Fibroblast of mammary gland (primary cell): ENCODE results near the gene PRPH2.

ENCODE experiments used
- DNase-seq: peaks from one replicate; pipeline ENCODE4 v3.0.0-alpha.2; 2010; ENCODE audit warnings: low read depth
- H3K4me3 ChIP-seq: 2 replicates; pipeline ENCODE4 v1.5.1; 2011; ENCODE audit warnings: low read depth, mild to moderate bottlenecking, low read length, moderate library complexity; ENCODE audit not compliant: control insufficient read depth
- TF ChIP-seq, protein P1 (sequence below): conservative IDR thresholded peaks from 2 replicates; pipeline ENCODE4 v1.5.1; 2011; ENCODE audit warnings: low read depth, low read length, inconsistent platforms; ENCODE audit not compliant: control insufficient read depth, insufficient read depth

PRPH2 gene

GRCh38 chr6:42711930-42712329 lies 10.5 kb downstream of the PRPH2 start:
- TF ChIP-seq, protein P1, sequence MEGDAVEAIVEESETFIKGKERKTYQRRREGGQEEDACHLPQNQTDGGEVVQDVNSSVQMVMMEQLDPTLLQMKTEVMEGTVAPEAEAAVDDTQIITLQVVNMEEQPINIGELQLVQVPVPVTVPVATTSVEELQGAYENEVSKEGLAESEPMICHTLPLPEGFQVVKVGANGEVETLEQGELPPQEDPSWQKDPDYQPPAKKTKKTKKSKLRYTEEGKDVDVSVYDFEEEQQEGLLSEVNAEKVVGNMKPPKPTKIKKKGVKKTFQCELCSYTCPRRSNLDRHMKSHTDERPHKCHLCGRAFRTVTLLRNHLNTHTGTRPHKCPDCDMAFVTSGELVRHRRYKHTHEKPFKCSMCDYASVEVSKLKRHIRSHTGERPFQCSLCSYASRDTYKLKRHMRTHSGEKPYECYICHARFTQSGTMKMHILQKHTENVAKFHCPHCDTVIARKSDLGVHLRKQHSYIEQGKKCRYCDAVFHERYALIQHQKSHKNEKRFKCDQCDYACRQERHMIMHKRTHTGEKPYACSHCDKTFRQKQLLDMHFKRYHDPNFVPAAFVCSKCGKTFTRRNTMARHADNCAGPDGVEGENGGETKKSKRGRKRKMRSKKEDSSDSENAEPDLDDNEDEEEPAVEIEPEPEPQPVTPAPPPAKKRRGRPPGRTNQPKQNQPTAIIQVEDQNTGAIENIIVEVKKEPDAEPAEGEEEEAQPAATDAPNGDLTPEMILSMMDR, result no peak
- no peak overlapping the region for H3K4me3 ChIP-seq
- no peak for DNase-seq

GRCh38 chr6:42710316-42710715 lies 12.1 kb downstream of the PRPH2 start:
- DNase-seq, result no peak
- H3K4me3 ChIP-seq, result no peak overlapping the region
- TF ChIP-seq, protein P1, result no peak

DNA sequence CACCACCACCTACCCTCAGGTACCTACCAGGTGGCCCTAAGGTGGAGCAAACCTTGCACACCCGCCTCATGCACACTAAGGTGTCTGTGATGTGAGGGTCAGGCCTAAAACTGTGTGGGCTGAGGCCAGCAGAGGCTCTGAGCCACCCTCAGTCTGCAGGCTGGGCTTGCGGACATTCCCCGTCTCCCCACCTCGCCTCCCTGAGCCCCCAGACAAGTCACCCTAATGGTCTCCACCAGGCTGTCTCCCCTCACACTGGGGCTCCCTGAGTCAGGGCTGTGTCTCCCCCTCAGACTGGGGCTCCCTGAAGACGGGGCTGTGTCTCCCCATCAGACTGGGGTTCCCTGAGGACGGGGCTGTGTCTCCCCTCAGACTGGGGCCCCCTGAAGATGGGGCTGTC lies 12.5 kb downstream of the PRPH2 start:
- DNase-seq, result no peak
- TF ChIP-seq, protein P1, result no peak
- no peak overlapping the region for H3K4me3 ChIP-seq

DNA sequence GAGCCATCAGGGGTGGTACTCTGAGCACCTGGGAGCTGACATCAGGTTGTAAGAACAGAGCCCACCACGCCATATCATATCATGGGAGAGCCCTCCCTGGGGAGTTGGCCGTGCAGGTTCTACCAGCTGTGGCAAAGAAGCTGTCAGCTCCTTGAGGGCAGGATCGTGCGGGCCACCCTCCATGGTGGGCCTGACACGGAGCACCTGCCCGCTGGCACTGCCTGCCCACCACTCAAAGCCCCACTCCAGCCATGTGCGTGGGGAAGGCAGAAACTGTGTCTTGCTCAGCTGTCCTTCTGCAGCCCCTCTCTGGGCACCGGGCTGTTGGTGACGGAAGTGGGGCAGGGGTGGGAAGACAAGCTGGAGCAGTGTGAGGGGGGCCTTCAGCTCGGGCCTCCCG lies 14.3 kb downstream of the PRPH2 start:
- no peak for DNase-seq
- H3K4me3 ChIP-seq, result no peak overlapping the region
- TF ChIP-seq, protein P1, result no peak

- DNase-seq, result no peak
- H3K4me3 ChIP-seq, result no peak overlapping the region
- TF ChIP-seq, protein P1, result no peak
These were observed 14.8 kb downstream of the PRPH2 start for GRCh38 chr6:42707595-42707994.

- no peak overlapping the region for H3K4me3 ChIP-seq
- TF ChIP-seq, protein P1, result no peak
- DNase-seq, result no peak
These were observed 17.4 kb downstream of the PRPH2 start for GRCh38 chr6:42704937-42705374.
